HG03135 (cell line): ENCODE measurements around the gene PRXL2C.

Experiments
- ATAC-seq: cut with Tn5 transposase; IDR thresholded peaks from one replicate; pipeline ENCODE4 v1.9.1; 2021; ENCODE audit warnings: mild to moderate bottlenecking, moderate library complexity; ENCODE audit not compliant: unreplicated experiment

PRXL2C gene

GRCh38 chr9:96612966-96613589 is 42.0 kb downstream of the PRXL2C start:
- no peak for ATAC-seq

GRCh38 chr9:96612105-96612965 is 42.8 kb downstream of the PRXL2C start:
- ATAC-seq: no peak

GRCh38 chr9:96611302-96611701 is 43.8 kb downstream of the PRXL2C start:
- ATAC-seq: no peak

- ATAC-seq: no peak
These were observed 45.4 kb downstream of the PRXL2C start for GRCh38 chr9:96609732-96610131.

GRCh38 chr9:96607971-96608370 is 47.1 kb downstream of the PRXL2C start:
- no peak for ATAC-seq

- ATAC-seq: no peak
These were observed 49.8 kb downstream of the PRXL2C start for GRCh38 chr9:96605328-96605727.

- no peak for ATAC-seq
These were observed 51.2 kb downstream of the PRXL2C start for GRCh38 chr9:96604004-96604319.

- no peak for ATAC-seq
These were observed 51.7 kb downstream of the PRXL2C start for GRCh38 chr9:96603305-96604003.

- no peak for ATAC-seq
These were observed 55.8 kb downstream of the PRXL2C start for GRCh38 chr9:96599298-96599697.

GRCh38 chr9:96596601-96597111 is 58.5 kb downstream of the PRXL2C start:
- no peak for ATAC-seq
